ENCODE measurements around the gene ATOSB. TPM values are rescaled to one million over a fixed set of nuclear protein-coding genes. Genes with fewer than 3 reads are reported as not detected.

The ATOSB gene
- total and polyA plus RNA-seq, 9 of the 15 experiments (the other 6 are each of a cell fraction or from before 2014, with no cell fraction given): 0.45 to 8.0 (median 4.2) TPM

DNA sequence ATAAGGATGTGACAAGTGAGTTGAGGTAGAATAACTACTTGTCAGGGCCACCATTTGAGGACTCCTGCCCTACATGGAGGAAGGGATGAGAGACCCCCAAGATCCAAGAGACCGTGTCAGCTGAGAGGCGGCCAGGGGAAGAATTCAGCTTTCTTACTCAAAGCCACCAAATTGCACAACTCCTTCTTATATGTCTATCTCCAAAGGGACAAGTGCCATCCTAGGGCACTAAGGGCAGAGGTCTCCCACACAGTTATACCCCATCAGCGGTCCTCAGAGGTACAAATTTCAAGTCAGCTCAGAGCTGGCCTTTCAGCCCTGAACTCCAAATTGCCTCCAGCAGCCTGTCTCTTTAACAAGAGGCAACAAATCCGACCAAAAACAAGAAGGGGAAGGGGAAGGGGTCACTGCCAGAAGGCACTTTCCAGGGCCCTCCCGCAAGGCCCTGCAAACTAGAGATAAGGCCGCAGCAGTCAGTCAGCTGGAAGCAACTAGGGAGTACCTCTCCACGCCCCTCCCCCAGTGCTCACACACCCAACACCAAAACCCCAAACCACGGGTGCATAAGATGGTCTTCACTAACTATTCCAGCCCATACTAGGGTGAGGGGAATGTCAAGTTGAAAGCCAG lies 6.6 kb downstream of the ATOSB start (continued):
- TF ChIP-seq, protein P1, sequence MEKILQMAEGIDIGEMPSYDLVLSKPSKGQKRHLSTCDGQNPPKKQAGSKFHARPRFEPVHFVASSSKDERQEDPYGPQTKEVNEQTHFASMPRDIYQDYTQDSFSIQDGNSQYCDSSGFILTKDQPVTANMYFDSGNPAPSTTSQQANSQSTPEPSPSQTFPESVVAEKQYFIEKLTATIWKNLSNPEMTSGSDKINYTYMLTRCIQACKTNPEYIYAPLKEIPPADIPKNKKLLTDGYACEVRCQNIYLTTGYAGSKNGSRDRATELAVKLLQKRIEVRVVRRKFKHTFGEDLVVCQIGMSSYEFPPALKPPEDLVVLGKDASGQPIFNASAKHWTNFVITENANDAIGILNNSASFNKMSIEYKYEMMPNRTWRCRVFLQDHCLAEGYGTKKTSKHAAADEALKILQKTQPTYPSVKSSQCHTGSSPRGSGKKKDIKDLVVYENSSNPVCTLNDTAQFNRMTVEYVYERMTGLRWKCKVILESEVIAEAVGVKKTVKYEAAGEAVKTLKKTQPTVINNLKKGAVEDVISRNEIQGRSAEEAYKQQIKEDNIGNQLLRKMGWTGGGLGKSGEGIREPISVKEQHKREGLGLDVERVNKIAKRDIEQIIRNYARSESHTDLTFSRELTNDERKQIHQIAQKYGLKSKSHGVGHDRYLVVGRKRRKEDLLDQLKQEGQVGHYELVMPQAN (IDR thresholded peaks at IDR 0.05; ENCODE audit: borderline replicate concordance): peak; percentile 28; the same call in 1 of the 2 replicates
- TF ChIP-seq BDP1 (IDR thresholded peaks at IDR 0.05; ENCODE audit: insufficient read depth, insufficient read length): no peak
- TF ChIP-seq, protein P2, sequence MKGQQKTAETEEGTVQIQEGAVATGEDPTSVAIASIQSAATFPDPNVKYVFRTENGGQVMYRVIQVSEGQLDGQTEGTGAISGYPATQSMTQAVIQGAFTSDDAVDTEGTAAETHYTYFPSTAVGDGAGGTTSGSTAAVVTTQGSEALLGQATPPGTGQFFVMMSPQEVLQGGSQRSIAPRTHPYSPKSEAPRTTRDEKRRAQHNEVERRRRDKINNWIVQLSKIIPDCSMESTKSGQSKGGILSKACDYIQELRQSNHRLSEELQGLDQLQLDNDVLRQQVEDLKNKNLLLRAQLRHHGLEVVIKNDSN (CRISPR knock-in tag; IDR thresholded peaks at IDR 0.05): no peak
- peak; percentile 94 for TF ChIP-seq SMARCE1 (IDR thresholded peaks at IDR 0.05)
- no peak for TF ChIP-seq ZNF133 (CRISPR knock-in tag; IDR thresholded peaks at IDR 0.05)
- no peak for TF ChIP-seq TEAD2 (tag; IDR thresholded peaks at IDR 0.05)
- TF ChIP-seq, protein P3, sequence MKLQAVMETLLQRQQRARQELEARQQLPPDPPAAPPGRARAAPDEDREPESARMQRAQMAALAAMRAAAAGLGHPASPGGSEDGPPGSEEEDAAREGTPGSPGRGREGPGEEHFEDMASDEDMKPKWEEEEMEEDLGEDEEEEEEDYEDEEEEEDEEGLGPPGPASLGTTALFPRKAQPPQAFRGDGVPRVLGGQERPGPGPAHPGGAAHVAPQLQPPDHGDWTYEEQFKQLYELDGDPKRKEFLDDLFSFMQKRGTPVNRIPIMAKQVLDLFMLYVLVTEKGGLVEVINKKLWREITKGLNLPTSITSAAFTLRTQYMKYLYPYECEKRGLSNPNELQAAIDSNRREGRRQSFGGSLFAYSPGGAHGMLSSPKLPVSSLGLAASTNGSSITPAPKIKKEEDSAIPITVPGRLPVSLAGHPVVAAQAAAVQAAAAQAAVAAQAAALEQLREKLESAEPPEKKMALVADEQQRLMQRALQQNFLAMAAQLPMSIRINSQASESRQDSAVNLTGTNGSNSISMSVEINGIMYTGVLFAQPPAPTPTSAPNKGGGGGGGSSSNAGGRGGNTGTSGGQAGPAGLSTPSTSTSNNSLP (IDR thresholded peaks at IDR 0.05; ENCODE audit: borderline replicate concordance, low read depth, low read length): no peak
- TF ChIP-seq, protein P4, sequence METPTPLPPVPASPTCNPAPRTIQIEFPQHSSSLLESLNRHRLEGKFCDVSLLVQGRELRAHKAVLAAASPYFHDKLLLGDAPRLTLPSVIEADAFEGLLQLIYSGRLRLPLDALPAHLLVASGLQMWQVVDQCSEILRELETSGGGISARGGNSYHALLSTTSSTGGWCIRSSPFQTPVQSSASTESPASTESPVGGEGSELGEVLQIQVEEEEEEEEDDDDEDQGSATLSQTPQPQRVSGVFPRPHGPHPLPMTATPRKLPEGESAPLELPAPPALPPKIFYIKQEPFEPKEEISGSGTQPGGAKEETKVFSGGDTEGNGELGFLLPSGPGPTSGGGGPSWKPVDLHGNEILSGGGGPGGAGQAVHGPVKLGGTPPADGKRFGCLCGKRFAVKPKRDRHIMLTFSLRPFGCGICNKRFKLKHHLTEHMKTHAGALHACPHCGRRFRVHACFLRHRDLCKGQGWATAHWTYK (CRISPR knock-in tag; IDR thresholded peaks at IDR 0.05): no peak
- no peak for TF ChIP-seq C11orf30 (IDR thresholded peaks at IDR 0.05; ENCODE audit: low read depth)
- TF ChIP-seq ETS2 (tag; IDR thresholded peaks at IDR 0.05; ENCODE audit: borderline replicate concordance, poor library complexity, severe bottlenecking): no peak
- TF ChIP-seq, protein P5, sequence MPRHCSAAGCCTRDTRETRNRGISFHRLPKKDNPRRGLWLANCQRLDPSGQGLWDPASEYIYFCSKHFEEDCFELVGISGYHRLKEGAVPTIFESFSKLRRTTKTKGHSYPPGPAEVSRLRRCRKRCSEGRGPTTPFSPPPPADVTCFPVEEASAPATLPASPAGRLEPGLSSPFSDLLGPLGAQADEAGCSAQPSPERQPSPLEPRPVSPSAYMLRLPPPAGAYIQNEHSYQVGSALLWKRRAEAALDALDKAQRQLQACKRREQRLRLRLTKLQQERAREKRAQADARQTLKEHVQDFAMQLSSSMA (CRISPR knock-in tag; IDR thresholded peaks at IDR 0.05): no peak
- TF ChIP-seq, protein P6, sequence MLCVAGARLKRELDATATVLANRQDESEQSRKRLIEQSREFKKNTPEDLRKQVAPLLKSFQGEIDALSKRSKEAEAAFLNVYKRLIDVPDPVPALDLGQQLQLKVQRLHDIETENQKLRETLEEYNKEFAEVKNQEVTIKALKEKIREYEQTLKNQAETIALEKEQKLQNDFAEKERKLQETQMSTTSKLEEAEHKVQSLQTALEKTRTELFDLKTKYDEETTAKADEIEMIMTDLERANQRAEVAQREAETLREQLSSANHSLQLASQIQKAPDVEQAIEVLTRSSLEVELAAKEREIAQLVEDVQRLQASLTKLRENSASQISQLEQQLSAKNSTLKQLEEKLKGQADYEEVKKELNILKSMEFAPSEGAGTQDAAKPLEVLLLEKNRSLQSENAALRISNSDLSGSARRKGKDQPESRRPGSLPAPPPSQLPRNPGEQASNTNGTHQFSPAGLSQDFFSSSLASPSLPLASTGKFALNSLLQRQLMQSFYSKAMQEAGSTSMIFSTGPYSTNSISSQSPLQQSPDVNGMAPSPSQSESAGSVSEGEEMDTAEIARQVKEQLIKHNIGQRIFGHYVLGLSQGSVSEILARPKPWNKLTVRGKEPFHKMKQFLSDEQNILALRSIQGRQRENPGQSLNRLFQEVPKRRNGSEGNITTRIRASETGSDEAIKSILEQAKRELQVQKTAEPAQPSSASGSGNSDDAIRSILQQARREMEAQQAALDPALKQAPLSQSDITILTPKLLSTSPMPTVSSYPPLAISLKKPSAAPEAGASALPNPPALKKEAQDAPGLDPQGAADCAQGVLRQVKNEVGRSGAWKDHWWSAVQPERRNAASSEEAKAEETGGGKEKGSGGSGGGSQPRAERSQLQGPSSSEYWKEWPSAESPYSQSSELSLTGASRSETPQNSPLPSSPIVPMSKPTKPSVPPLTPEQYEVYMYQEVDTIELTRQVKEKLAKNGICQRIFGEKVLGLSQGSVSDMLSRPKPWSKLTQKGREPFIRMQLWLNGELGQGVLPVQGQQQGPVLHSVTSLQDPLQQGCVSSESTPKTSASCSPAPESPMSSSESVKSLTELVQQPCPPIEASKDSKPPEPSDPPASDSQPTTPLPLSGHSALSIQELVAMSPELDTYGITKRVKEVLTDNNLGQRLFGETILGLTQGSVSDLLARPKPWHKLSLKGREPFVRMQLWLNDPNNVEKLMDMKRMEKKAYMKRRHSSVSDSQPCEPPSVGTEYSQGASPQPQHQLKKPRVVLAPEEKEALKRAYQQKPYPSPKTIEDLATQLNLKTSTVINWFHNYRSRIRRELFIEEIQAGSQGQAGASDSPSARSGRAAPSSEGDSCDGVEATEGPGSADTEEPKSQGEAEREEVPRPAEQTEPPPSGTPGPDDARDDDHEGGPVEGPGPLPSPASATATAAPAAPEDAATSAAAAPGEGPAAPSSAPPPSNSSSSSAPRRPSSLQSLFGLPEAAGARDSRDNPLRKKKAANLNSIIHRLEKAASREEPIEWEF (CRISPR knock-in tag; IDR thresholded peaks at IDR 0.05): no peak
- no peak for TF ChIP-seq RAD51 (IDR thresholded peaks at IDR 0.05; ENCODE audit: borderline replicate concordance, low read depth)
- TF ChIP-seq CEBPB (tag; IDR thresholded peaks at IDR 0.05): peak; percentile 84
- no peak for TF ChIP-seq ZNF79 (CRISPR knock-in tag; IDR thresholded peaks at IDR 0.05; ENCODE audit: low read depth)
- TF ChIP-seq CREM (IDR thresholded peaks at IDR 0.05; ENCODE audit: low read depth): peak; percentile 48
